Occipital lobe (tissue), 2 donors: Measurements from ENCODE around the gene HTT. TPM values are rescaled to one million over a fixed set of nuclear protein-coding genes. Genes with fewer than 3 reads are reported as not detected.

Experiments
- DNase-seq: peaks from one replicate; lab custom pipeline; 2025; lab: John Stamatoyannopoulos, UW
- total RNA-seq: library from RNA; depleted of rRNA; stranded (reverse); fragments of >200 nt; gene quantifications from one replicate; pipeline ENCODE4 v1.2.3, GENCODE V29; 2014

HTT gene
- total RNA-seq, 1 donor from 2014 or later: 71.1 TPM

DNA sequence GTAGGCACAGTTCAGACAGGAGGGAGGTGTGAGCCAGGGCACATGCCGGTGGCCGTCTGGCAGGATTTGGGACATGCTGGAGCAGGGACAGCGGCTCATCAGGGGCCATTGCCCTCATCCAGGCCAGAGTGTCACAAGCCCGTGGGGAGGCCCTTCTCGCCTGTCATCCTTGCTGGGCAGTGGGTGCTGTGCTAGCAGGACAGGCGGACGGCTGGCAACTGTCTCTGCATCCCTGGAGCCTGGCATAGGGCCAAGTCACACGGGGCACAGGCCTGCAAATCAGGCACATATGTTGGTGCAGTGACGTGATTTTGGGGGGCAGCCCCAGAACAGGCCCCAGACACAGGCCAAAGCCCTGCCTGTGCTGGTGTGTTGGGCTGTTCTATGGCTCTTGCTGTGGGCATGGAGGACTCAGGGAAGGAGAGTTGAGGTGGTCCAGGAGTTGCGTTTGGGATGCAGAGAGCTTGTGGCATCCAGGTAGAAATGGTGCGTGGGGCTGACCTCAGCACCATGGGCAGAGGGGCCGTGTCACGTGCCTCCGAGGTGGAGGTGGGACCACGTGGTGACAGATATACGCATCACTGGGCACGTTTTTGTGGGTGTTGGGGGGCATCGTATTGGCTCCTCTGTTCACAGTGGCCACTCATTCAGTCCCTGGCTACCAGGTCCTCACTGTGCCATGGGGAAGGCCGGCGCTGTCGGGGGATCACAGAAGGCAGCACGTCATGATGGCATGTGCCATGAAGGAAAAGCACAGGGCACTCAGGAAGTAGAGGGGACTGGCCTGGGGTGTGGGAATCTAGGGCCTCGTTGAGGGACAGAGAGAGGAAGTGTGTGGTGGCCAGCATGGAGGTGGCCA, 159.9 kb downstream of the HTT start:
- DNase-seq: no peak

DNA sequence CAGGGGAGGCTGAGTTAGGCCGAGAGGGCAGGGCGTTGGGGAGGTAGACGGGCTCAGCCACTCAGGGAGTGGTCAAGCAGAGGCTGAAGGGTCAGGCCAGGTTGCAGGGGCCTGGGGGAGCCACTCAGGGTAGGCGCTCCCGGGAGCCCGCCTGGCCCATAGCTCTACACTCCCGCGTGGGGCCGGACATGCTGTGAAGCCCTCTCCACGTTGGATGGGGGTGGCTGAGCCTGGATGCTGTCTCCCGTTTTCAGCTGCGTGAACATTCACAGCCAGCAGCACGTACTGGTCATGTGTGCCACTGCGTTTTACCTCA, 160.5 kb downstream of the HTT start:
- no peak for DNase-seq

DNA sequence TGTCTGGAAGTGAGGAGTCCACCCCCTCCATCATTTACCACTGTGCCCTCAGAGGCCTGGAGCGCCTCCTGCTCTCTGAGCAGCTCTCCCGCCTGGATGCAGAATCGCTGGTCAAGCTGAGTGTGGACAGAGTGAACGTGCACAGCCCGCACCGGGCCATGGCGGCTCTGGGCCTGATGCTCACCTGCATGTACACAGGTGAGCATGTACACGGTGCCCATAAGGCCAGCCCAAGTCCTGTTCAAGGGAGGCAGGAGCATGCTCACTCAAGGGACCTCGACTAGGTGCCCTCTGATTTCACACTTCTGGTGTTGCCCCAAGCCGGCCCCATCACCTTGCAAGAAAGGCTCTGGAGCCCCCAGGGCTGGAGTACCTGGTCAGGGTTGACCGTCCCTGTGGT, 161.1 kb downstream of the HTT start:
- no peak for DNase-seq

- no peak for DNase-seq
Observed at GRCh38 chr4:3236326-3236878, 161.9 kb downstream of the HTT start.

GRCh38 chr4:3237266-3237665, 162.8 kb downstream of the HTT start:
- no peak for DNase-seq

- no peak for DNase-seq
Observed at GRCh38 chr4:3237712-3238560, 163.5 kb downstream of the HTT start.

DNA sequence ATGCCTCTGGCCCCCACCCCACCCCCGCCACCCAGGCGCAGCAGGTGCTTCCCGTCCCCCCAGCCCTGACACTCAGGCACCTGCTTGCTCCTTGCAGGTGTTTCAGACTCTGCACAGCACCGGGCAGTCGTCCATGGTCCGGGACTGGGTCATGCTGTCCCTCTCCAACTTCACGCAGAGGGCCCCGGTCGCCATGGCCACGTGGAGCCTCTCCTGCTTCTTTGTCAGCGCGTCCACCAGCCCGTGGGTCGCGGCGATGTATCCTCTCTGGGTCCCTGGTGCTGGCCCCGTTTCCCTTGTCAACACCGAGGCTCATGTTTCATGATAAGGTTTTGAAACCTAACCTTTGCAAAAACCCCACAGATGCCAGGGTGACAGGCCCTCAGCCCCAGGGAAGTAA, 164.2 kb downstream of the HTT start:
- no peak for DNase-seq

GRCh38 chr4:3239303-3239702, 164.8 kb downstream of the HTT start:
- DNase-seq: no peak

DNA sequence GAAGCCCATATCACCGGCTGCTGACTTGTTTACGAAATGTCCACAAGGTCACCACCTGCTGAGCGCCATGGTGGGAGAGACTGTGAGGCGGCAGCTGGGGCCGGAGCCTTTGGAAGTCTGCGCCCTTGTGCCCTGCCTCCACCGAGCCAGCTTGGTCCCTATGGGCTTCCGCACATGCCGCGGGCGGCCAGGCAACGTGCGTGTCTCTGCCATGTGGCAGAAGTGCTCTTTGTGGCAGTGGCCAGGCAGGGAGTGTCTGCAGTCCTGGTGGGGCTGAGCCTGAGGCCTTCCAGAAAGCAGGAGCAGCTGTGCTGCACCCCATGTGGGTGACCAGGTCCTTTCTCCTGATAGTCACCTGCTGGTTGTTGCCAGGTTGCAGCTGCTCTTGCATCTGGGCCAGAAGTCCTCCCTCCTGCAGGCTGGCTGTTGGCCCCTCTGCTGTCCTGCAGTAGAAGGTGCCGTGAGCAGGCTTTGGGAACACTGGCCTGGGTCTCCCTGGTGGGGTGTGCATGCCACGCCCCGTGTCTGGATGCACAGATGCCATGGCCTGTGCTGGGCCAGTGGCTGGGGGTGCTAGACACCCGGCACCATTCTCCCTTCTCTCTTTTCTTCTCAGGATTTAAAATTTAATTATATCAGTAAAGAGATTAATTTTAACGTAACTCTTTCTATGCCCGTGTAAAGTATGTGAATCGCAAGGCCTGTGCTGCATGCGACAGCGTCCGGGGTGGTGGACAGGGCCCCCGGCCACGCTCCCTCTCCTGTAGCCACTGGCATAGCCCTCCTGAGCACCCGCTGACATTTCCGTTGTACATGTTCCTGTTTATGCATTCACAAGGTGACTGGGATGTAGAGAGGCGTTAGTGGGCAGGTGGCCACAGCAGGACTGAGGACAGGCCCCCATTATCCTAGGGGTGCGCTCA, 165.8 kb downstream of the HTT start:
- DNase-seq: no peak

- DNase-seq: no peak
Observed at GRCh38 chr4:3240936-3241522, 166.5 kb downstream of the HTT start.

- no peak for DNase-seq
Observed at GRCh38 chr4:3241898-3242524, 167.5 kb downstream of the HTT start.

GRCh38 chr4:3243136-3243780, 168.8 kb downstream of the HTT start:
- no peak for DNase-seq

- no peak for DNase-seq
Observed at GRCh38 chr4:3244002-3244401, 169.5 kb downstream of the HTT start.

- no peak for DNase-seq
Observed at GRCh38 chr4:3244747-3245146, 170.3 kb downstream of the HTT start.

- DNase-seq: no peak
Observed at GRCh38 chr4:3245676-3246075, 171.2 kb downstream of the HTT start.

DNA sequence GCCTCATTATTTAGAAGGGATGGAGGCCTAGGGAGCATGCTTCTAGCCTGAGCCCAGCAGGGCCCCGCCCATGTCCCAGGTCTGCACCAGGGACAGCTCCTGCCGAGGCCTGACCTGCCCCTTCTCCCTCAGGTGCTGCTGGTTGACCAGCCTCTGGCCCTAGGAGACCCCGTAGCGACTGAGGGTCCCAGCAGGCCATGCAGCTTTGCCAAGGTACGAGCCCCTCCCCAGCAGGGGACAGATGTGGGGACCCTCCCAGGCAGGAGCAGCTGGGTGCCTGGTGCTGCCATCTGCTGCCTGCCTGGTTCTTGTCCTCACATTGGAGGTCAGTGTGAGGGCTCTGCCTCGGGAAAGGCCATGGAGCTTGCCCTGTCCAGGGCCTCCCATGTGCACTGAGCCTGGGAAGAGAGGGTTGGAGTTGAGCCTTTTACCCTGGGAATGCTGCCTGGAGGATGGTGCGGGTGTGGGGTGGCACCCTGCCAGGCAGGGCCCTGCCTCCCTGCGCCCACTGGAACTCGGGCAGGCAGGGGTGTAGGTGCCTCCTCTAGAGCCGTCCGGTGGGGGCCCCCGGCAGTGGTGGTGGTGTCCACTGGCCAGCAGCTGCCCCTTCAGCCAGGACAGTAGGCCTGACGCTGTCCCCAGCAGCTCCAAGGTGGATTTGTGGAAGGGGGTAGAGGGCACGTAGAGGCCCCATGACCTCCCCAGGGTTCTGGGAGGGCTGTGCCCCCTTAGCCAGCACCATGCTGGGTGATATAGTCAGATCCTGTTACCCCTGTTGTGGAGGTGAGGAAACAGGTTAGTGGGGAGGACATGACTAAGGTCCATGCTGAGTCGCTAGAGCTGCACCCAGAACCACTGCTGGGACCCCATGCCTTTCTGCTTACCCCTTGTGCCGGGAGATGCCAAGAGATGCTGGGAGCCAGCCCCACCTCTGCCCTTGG, 172.2 kb downstream of the HTT start:
- no peak for DNase-seq

DNA sequence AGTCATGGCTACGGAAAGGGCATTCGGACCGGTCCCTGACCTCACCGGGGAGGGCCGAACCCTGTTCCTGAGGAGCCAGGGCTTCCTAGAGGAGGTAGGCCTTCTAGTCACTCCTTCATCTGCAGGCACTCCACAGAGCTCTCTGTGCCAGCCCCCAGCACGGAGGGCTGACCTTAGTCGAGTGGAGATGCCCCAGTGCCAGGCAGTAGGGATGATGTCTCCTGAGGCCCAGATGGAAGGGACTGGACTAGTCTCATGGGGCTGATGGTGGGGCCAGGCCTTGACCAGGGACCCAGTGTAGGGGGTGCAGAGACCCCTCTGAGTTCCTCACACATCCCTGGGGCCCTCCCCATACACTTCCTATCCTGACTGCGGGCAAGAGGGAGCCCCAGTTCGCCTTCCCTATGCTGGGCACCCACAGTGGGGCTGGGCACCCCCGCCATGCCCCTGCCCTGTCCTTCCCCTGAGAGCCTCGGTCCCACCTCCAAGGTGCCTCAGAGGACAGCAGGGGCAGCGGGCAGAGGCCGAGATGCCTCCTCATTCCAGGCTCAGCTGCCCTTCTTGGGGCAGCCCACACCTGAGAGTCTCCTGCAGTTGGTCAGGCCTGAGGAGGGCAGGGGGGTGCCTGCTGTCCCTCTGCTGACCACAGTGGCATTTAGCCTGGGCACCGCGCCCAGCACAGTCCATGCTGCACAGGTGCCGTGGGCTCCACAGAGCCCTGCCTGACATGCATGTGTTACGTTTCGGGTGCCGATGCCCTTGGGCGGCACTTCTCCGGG, 173.1 kb downstream of the HTT start:
- DNase-seq: no peak

GRCh38 chr4:3248178-3248480, 173.6 kb downstream of the HTT start:
- no peak for DNase-seq
